Gastroesophageal sphincter (tissue), 3 donors: ENCODE measurements around the gene RPL35.

Experiments
- CTCF ChIP-seq, 4 experiments: fragments of 200-600 bp in 2 of 4; fragments of 450-650 bp in 2 of 4; sonication (generic) in 1 of 4; IDR thresholded peaks; one replicate each; pipeline ENCODE4 v1.5.1; 2017 to 2019; ENCODE audit warnings: antibody characterized with exemption in 4 of 4, mild to moderate bottlenecking in 2 of 4, moderate library complexity in 2 of 4
- EP300 ChIP-seq: sonication (generic); formaldehyde crosslinking; IDR thresholded peaks from one replicate; pipeline ENCODE4 v1.6.1; 2017; ENCODE audit warnings: antibody characterized with exemption, mild to moderate bottlenecking

GRCh38 chr9:124858330-124859046, 3.3 kb downstream of the RPL35 start:
- TF ChIP-seq EP300 (no peak), CTCF (IDR thresholded peaks at IDR 0.05) (no peak)
